ENCODE results near the gene MRPS11.
A peak's percentile ranks its signal among the peaks of the same experiment; 100 is the strongest.

MRPS11 gene

DNA sequence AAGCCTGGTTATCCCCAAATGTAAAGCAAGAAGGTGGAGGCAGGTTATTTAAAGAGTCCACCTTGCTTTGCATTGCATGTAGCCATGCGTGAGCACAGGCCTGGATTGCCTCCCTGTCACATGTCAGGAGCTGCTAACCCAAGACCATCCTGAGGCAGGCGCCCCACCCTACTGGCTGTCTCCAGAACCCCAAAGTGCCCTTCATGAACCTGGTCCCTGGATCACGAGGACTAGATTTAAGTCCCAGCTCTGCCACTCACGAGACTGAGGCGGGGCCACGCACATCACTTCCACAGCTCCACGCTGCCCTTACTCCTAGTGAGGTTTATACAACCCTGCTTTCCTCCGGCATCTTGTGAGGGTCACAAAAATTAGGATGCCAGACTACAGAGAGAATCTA is 17.9 kb upstream of the MRPS11 start:
- Histone ChIP-seq H3K27ac (ENCODE audit: low read length) (no peak overlapping the region), H3K9me3 (replicated peaks; ENCODE audit: insufficient read depth, low read length) (no peaks in the 10 kb centered on the region), H3F3A (ENCODE audit: insufficient read depth, low read length) (no peaks in the 10 kb centered on the region), H3K36me3 (replicated peaks; ENCODE audit: insufficient read depth, low read length) (no peaks in the 10 kb centered on the region), H3K9me2 (replicated peaks; ENCODE audit: insufficient read depth, low read length) (no peaks in the 10 kb centered on the region), H2AFZ (ENCODE audit: low read length) (peak overlapping the region; percentile 64; the same call in 1 of the 2 replicates), H4K20me1 (ENCODE audit: insufficient read depth, low read length) (no peaks in the 10 kb centered on the region), H3K9ac (ENCODE audit: low read length) (no peak overlapping the region), H3K4me2 (ENCODE audit: low read depth, low read length) (no peak overlapping the region), H3K79me2 (ENCODE audit: low read length) (no peaks in the 10 kb centered on the region), H3K4me3 (ENCODE audit: low read length) (no peak overlapping the region), H3K4me1 (ENCODE audit: low read length) (no peaks in the 10 kb centered on the region), H3K27me3 (replicated peaks; ENCODE audit: insufficient read depth, low read length) (no peaks in the 10 kb centered on the region)
- DNase-seq, result no peak
- TF ChIP-seq, protein P1, sequence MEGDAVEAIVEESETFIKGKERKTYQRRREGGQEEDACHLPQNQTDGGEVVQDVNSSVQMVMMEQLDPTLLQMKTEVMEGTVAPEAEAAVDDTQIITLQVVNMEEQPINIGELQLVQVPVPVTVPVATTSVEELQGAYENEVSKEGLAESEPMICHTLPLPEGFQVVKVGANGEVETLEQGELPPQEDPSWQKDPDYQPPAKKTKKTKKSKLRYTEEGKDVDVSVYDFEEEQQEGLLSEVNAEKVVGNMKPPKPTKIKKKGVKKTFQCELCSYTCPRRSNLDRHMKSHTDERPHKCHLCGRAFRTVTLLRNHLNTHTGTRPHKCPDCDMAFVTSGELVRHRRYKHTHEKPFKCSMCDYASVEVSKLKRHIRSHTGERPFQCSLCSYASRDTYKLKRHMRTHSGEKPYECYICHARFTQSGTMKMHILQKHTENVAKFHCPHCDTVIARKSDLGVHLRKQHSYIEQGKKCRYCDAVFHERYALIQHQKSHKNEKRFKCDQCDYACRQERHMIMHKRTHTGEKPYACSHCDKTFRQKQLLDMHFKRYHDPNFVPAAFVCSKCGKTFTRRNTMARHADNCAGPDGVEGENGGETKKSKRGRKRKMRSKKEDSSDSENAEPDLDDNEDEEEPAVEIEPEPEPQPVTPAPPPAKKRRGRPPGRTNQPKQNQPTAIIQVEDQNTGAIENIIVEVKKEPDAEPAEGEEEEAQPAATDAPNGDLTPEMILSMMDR (IDR thresholded peaks at IDR 0.05; ENCODE audit: low read length), result no peak
- no peak for TF ChIP-seq EZH2phosphoT487 (IDR thresholded peaks at IDR 0.05; ENCODE audit: low read length)
- no peak for TF ChIP-seq EZH2 (optimal IDR thresholded peaks at IDR 0.05; ENCODE audit: low read depth, low read length)

DNA sequence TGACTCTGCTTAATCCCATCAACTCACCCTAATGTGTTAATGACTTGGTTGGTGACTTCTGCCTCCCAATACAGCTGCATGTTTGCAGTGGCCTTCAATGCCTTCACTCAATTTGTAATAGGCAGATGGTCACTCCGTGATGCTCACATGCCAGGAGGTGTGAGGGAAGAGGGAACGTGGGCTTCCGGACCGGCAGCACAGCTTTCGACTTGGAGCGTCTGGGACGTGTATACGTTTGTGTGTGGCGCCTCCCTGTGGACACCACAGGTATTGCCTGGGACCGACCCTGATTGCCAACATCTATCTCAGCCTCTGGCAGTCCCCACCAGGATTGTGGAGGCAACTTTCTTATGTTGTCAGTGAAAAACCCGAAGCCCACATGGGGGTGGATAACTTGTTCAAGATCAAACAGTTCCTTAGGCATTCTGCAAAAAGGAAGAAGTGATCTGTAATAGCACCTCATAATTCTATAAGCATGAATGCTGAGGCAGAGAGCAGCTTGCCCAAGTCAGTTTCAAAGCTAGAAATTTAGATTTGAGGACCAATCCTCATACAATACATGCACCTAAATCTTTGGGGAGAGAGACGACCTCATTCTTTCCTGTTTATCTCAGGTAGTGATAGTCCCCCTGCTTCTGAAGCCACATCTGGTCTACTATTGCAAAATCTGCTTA is 17.2 kb upstream of the MRPS11 start:
- no peaks in the 10 kb centered on the region for H3K27me3 ChIP-seq (replicated peaks; ENCODE audit: insufficient read depth, low read length)
- no peaks in the 10 kb centered on the region for H3F3A ChIP-seq (ENCODE audit: insufficient read depth, low read length)
- DNase-seq, result peak; percentile 61
- 0 out of 2 replicates have a peak overlapping the region, but pooled peaks have one; percentile 18 for H3K4me3 ChIP-seq (ENCODE audit: low read length)
- H3K9ac ChIP-seq (ENCODE audit: low read length), result no peak overlapping the region
- H3K27ac ChIP-seq (ENCODE audit: low read length), result no peak overlapping the region
- no peaks in the 10 kb centered on the region for H3K9me2 ChIP-seq (replicated peaks; ENCODE audit: insufficient read depth, low read length)
- H3K4me2 ChIP-seq (ENCODE audit: low read depth, low read length), result peak overlapping the region; percentile 54; the same call in 1 of the 2 replicates
- H3K4me1 ChIP-seq (ENCODE audit: low read length), result peaks cover 2% of the 10 kb centered on the region
- TF ChIP-seq EZH2phosphoT487 (IDR thresholded peaks at IDR 0.05; ENCODE audit: low read length) (no peak), EZH2 (optimal IDR thresholded peaks at IDR 0.05; ENCODE audit: low read depth, low read length) (no peak)
- TF ChIP-seq, protein P1 (IDR thresholded peaks at IDR 0.05; ENCODE audit: low read length), result peak; percentile 98
- H3K36me3 ChIP-seq (replicated peaks; ENCODE audit: insufficient read depth, low read length), result no peaks in the 10 kb centered on the region
- H4K20me1 ChIP-seq (ENCODE audit: insufficient read depth, low read length), result no peaks in the 10 kb centered on the region
- H3K79me2 ChIP-seq (ENCODE audit: low read length), result no peaks in the 10 kb centered on the region
- peak overlapping the region; percentile 64 for H2AFZ ChIP-seq (ENCODE audit: low read length)
- H3K9me3 ChIP-seq (replicated peaks; ENCODE audit: insufficient read depth, low read length), result no peaks in the 10 kb centered on the region

DNA sequence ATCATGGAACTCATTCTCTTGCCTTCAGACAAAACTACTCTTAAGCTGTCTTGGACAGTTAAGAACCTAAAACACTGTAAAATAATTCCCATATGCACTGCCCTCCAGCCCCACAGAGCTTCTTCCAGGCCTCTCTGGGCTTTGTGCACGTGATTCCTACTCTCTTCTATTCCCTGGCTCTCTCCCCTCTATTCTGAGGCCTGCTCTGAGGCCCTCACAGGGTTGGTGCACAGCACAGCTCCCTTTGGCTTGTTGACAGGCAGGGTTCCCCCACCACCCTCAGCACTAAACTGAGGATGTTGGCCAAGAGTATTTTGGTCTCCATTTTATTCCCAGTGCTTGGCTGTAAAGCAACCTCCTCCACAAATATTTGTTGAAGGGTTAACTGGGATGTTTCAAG is 13.9 kb upstream of the MRPS11 start:
- Histone ChIP-seq H3K36me3 (replicated peaks; ENCODE audit: insufficient read depth, low read length) (no peaks in the 10 kb centered on the region), H3F3A (ENCODE audit: insufficient read depth, low read length) (no peaks in the 10 kb centered on the region), H3K27me3 (replicated peaks; ENCODE audit: insufficient read depth, low read length) (no peaks in the 10 kb centered on the region), H3K9ac (ENCODE audit: low read length) (no peak overlapping the region), H3K4me2 (ENCODE audit: low read depth, low read length) (no peak overlapping the region), H3K79me2 (ENCODE audit: low read length) (no peaks in the 10 kb centered on the region), H3K4me3 (ENCODE audit: low read length) (no peak overlapping the region), H3K9me2 (replicated peaks; ENCODE audit: insufficient read depth, low read length) (no peaks in the 10 kb centered on the region), H3K27ac (ENCODE audit: low read length) (no peak overlapping the region), H3K4me1 (ENCODE audit: low read length) (peaks cover 7% of the 10 kb centered on the region), H4K20me1 (ENCODE audit: insufficient read depth, low read length) (no peaks in the 10 kb centered on the region), H2AFZ (ENCODE audit: low read length) (no peak overlapping the region), H3K9me3 (replicated peaks; ENCODE audit: insufficient read depth, low read length) (no peaks in the 10 kb centered on the region)
- TF ChIP-seq, protein P1 (IDR thresholded peaks at IDR 0.05; ENCODE audit: low read length), result no peak
- TF ChIP-seq EZH2phosphoT487 (IDR thresholded peaks at IDR 0.05; ENCODE audit: low read length) (no peak), EZH2 (optimal IDR thresholded peaks at IDR 0.05; ENCODE audit: low read depth, low read length) (no peak)
- no peak for DNase-seq
